ENCODE data around the gene FGD5.

Gene FGD5

GRCh38 chr3:14877469-14877868, 58.7 kb downstream of the FGD5 start:
- no peaks in the 10 kb centered on the region for H4K20me1 ChIP-seq (ENCODE audit: insufficient read depth, low read length)
- no peak overlapping the region for H3K9ac ChIP-seq (ENCODE audit: low read depth, low read length)
- H3K9me3 ChIP-seq (ENCODE audit: insufficient read depth, low read length, severe bottlenecking): no peaks in the 10 kb centered on the region
- DNase-seq (no peak), ATAC-seq (ENCODE audit: insufficient read depth, low read depth) (no peak)
- no peaks in the 10 kb centered on the region for H3K36me3 ChIP-seq (ENCODE audit: insufficient read depth, low read length)
- no peaks in the 10 kb centered on the region for H3K79me2 ChIP-seq (ENCODE audit: insufficient read depth, low read length)
- no peaks in the 10 kb centered on the region for H3K27me3 ChIP-seq (ENCODE audit: insufficient read depth, low read length, poor library complexity)
- H3K27ac ChIP-seq (ENCODE audit: low read length): peak overlapping the region; percentile 43
- no peak overlapping the region for H3K4me3 ChIP-seq (ENCODE audit: low read depth in 1 of 2, low read length in 2 of 2)
- H3K4me1 ChIP-seq (ENCODE audit: insufficient read depth, low read length): peaks cover 67% of the 10 kb centered on the region
- TF ChIP-seq EZH2 (IDR thresholded peaks at IDR 0.05; ENCODE audit: borderline replicate concordance, low read depth, low read length, severe bottlenecking) (no peak), CTCF (IDR thresholded peaks at IDR 0.05; ENCODE audit: borderline replicate concordance, extremely low read depth, low read length, poor library complexity, severe bottlenecking) (no peak)
- H3K4me2 ChIP-seq (ENCODE audit: insufficient read depth, low read length): no peak overlapping the region
- no peak overlapping the region for H2AFZ ChIP-seq (ENCODE audit: low read depth, low read length)

GRCh38 chr3:14879211-14879874, 60.6 kb downstream of the FGD5 start:
- peaks cover 86% of the 10 kb centered on the region for H3K4me1 ChIP-seq (ENCODE audit: insufficient read depth, low read length)
- peak overlapping the region in 1 of 2 experiments; percentile 55; a peak in 2 of 4 replicates for H3K4me3 ChIP-seq (ENCODE audit: low read depth in 1 of 2, low read length in 2 of 2)
- H2AFZ ChIP-seq (ENCODE audit: low read depth, low read length): no peak overlapping the region
- peak overlapping the region; percentile 78 for H3K4me2 ChIP-seq (ENCODE audit: insufficient read depth, low read length)
- no peaks in the 10 kb centered on the region for H3K36me3 ChIP-seq (ENCODE audit: insufficient read depth, low read length)
- H4K20me1 ChIP-seq (ENCODE audit: insufficient read depth, low read length): no peaks in the 10 kb centered on the region
- peak overlapping the region; percentile 98 for H3K27ac ChIP-seq (ENCODE audit: low read length)
- no peaks in the 10 kb centered on the region for H3K79me2 ChIP-seq (ENCODE audit: insufficient read depth, low read length)
- no peaks in the 10 kb centered on the region for H3K27me3 ChIP-seq (ENCODE audit: insufficient read depth, low read length, poor library complexity)
- H3K9ac ChIP-seq (ENCODE audit: low read depth, low read length): peak overlapping the region; percentile 62; the same call in 1 of the 2 replicates
- DNase-seq (peak; percentile 93), ATAC-seq (ENCODE audit: insufficient read depth, low read depth) (peak; percentile 77)
- no peaks in the 10 kb centered on the region for H3K9me3 ChIP-seq (ENCODE audit: insufficient read depth, low read length, severe bottlenecking)
- TF ChIP-seq EZH2 (IDR thresholded peaks at IDR 0.05; ENCODE audit: borderline replicate concordance, low read depth, low read length, severe bottlenecking): no peak
- peak; percentile 31 for TF ChIP-seq CTCF (IDR thresholded peaks at IDR 0.05; ENCODE audit: borderline replicate concordance, extremely low read depth, low read length, poor library complexity, severe bottlenecking)

- no peaks in the 10 kb centered on the region for H3K79me2 ChIP-seq (ENCODE audit: insufficient read depth, low read length)
- peaks cover 90% of the 10 kb centered on the region for H3K4me1 ChIP-seq (ENCODE audit: insufficient read depth, low read length)
- H3K9me3 ChIP-seq (ENCODE audit: insufficient read depth, low read length, severe bottlenecking): no peaks in the 10 kb centered on the region
- no peaks in the 10 kb centered on the region for H4K20me1 ChIP-seq (ENCODE audit: insufficient read depth, low read length)
- H3K27ac ChIP-seq (ENCODE audit: low read length): peak overlapping the region; percentile 98
- H2AFZ ChIP-seq (ENCODE audit: low read depth, low read length): peak overlapping the region; percentile 65
- ATAC-seq (ENCODE audit: insufficient read depth, low read depth): peak; percentile 51
- peak overlapping the region; percentile 62 for H3K9ac ChIP-seq (ENCODE audit: low read depth, low read length)
- peak; percentile 89 for DNase-seq
- H3K27me3 ChIP-seq (ENCODE audit: insufficient read depth, low read length, poor library complexity): no peaks in the 10 kb centered on the region
- no peak for TF ChIP-seq EZH2 (IDR thresholded peaks at IDR 0.05; ENCODE audit: borderline replicate concordance, low read depth, low read length, severe bottlenecking)
- no peak for TF ChIP-seq CTCF (IDR thresholded peaks at IDR 0.05; ENCODE audit: borderline replicate concordance, extremely low read depth, low read length, poor library complexity, severe bottlenecking)
- H3K4me3 ChIP-seq (ENCODE audit: low read depth in 1 of 2, low read length in 2 of 2): peak overlapping the region in 1 of 2 experiments; percentile 55; a peak in 2 of 4 replicates
- H3K36me3 ChIP-seq (ENCODE audit: insufficient read depth, low read length): no peaks in the 10 kb centered on the region
- peak overlapping the region; percentile 78 for H3K4me2 ChIP-seq (ENCODE audit: insufficient read depth, low read length)
Measured at GRCh38 chr3:14880447-14881106, 61.8 kb downstream of the FGD5 start.

Data from DND-41 (cell line).